Activated CD4-positive, alpha-beta T cell treated with anti-CD3 and anti-CD28 coated beads, Interleukin-2, amount 10 ng/mL, durations not matched to agents 7 days and 5 days (primary cell): ENCODE measurements around the gene SYTL5. TPM values are rescaled to one million over a fixed set of nuclear protein-coding genes. Genes with fewer than 3 reads are reported as not detected.

ENCODE experiments used
- CTCF ChIA-PET: fragments of 350-600 bp; sonication (Branson Sonifier 250); formaldehyde crosslinking; loops from one replicate; lab custom pipeline; 2021; ENCODE audit warnings: antibody characterized with exemption; lab: Charles Lee
- POLR2A ChIA-PET: fragments of 350-600 bp; sonication (Branson Sonifier 250); formaldehyde crosslinking; loops from one replicate; lab custom pipeline; 2021; ENCODE audit warnings: antibody characterized with exemption; lab: Charles Lee
- DNase-seq: peaks from one replicate; pipeline ENCODE4 v3.0.0-alpha.2; 2020
- H3K27ac Mint-ChIP-seq: one replicate; pipeline ENCODE4 v1.8.0; 2021; ENCODE audit warnings: mild to moderate bottlenecking, moderate library complexity, mixed read lengths
- H3K27me3 Mint-ChIP-seq: one replicate; pipeline ENCODE4 v1.8.0; 2021; ENCODE audit warnings: mixed read lengths
- H3K36me3 Mint-ChIP-seq: one replicate; pipeline ENCODE4 v1.8.0; 2021; ENCODE audit warnings: low read depth, mixed read lengths
- H3K4me1 Mint-ChIP-seq: one replicate; pipeline ENCODE4 v1.8.0; 2021; ENCODE audit warnings: mixed read lengths
- H3K4me3 Mint-ChIP-seq: one replicate; pipeline ENCODE4 v1.8.0; 2021; ENCODE audit warnings: mild to moderate bottlenecking, moderate library complexity, mixed read lengths
- H3K9me3 Mint-ChIP-seq: one replicate; pipeline ENCODE4 v1.8.0; 2021; ENCODE audit warnings: mixed read lengths
- total RNA-seq, 2 experiments: library from RNA; stranded (reverse); gene quantifications; one replicate each; pipeline ENCODE4 v1.2.3, GENCODE V29; 2021

Gene SYTL5
- total RNA-seq, 2 experiments from 2014 or later = not detected

GRCh38 chrX:38138900-38139299 lies 132.5 kb downstream of the SYTL5 start:
- Mint-ChIP-seq H3K4me3 (no peak overlapping the region), H3K27ac (no peak overlapping the region), H3K9me3 (no peaks in the 10 kb centered on the region), H3K4me1 (no peaks in the 10 kb centered on the region), H3K36me3 (no peaks in the 10 kb centered on the region), H3K27me3 (peaks cover 2% of the 10 kb centered on the region)
- ChIA-PET CTCF (no interaction called here), POLR2A (no interaction called here)
- DNase-seq = no peak

DNA sequence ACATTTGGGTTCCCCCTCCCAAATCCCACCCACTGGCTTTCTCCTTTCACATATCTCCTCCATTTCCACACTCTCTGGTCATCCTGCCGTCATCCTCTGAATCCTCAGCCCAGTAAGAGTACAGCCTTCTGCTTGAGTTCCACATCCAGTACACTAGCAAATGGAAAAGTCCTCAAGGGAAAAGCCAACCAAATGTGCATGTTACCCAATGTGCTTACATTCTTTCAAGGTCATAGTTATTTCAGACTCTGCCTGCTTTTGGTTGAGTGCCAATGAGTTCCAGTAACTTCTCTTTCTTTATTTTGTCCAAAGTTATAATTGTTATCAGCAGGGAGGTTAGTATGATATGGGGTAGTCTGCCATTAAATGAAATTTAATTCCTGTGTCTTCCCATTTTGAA lies 136.3 kb downstream of the SYTL5 start:
- ChIA-PET POLR2A (no interaction called here), CTCF (no interaction called here)
- Mint-ChIP-seq H3K4me3 (no peak overlapping the region), H3K9me3 (no peaks in the 10 kb centered on the region), H3K4me1 (no peaks in the 10 kb centered on the region), H3K36me3 (no peaks in the 10 kb centered on the region), H3K27ac (no peak overlapping the region), H3K27me3 (no peaks in the 10 kb centered on the region)
- DNase-seq = no peak

DNA sequence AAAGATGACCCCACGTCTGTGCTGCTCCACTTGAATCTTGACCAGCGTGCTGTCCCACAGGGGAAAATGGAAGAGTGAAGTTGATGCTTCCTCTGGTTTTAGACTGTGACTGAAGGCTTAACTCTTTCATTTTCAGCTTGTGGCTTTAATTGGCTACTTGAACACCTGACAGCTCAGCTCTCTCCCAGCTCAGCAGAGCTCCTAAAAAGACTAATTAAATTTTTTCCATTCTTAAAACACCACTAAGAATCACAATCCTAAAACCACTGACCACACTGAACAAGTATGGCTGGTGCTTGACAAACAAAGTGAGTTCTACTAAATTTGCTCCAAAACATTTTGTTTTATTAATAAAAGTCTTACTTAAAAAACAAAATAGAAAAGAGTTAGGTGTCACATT lies 142.7 kb downstream of the SYTL5 start:
- no peaks in the 10 kb centered on the region for H3K36me3 Mint-ChIP-seq
- no peak overlapping the region for H3K4me3 Mint-ChIP-seq
- POLR2A ChIA-PET = no interaction called here
- CTCF ChIA-PET = no interaction called here
- no peaks in the 10 kb centered on the region for H3K4me1 Mint-ChIP-seq
- H3K27ac Mint-ChIP-seq = no peak overlapping the region
- H3K27me3 Mint-ChIP-seq = no peaks in the 10 kb centered on the region
- no peak for DNase-seq
- no peaks in the 10 kb centered on the region for H3K9me3 Mint-ChIP-seq

DNA sequence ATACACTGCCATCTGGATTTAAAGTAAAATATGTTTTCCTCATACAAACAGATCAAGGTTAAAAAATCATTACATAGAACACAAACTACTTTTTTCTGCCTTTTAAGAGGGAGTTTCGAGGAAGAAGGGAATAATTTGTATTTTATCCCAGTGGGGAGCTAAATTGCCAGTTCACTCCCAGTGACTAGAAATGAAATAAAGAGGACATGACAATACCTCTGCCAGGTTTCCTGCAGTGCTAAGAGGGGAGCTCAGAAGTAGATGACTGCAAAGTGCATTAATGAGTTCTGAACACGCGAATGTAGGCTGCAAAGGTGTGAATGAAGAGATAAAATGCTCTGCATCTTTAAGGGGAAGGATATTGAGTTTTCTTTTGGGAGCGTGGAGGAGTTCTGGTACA lies 144.6 kb downstream of the SYTL5 start:
- H3K9me3 Mint-ChIP-seq = no peaks in the 10 kb centered on the region
- ChIA-PET POLR2A (no interaction called here), CTCF (no interaction called here)
- H3K4me3 Mint-ChIP-seq = no peak overlapping the region
- DNase-seq = no peak
- H3K36me3 Mint-ChIP-seq = no peaks in the 10 kb centered on the region
- no peaks in the 10 kb centered on the region for H3K27me3 Mint-ChIP-seq
- H3K27ac Mint-ChIP-seq = no peak overlapping the region
- no peaks in the 10 kb centered on the region for H3K4me1 Mint-ChIP-seq

DNA sequence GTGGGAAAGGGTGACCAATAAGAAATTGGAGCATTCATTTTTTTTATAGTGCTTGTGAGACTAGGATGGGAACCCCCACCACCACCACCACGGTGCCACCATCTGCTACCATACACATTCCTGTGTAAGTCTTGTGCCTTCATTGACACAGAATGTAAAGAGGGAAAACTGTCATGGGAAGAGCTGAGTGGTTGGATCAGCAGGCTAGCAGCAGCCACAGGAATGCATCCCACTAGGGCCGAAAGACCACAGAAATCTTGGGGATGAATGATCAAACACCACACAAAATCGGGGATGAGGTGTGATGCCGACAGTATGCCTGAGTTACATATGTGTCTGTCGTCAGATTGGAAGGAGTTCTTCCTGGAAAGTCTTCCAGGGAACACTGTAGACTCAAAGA lies 145.1 kb downstream of the SYTL5 start:
- H3K9me3 Mint-ChIP-seq = no peaks in the 10 kb centered on the region
- DNase-seq = no peak
- ChIA-PET CTCF (no interaction called here), POLR2A (no interaction called here)
- no peak overlapping the region for H3K27ac Mint-ChIP-seq
- H3K4me3 Mint-ChIP-seq = no peak overlapping the region
- H3K27me3 Mint-ChIP-seq = no peaks in the 10 kb centered on the region
- no peaks in the 10 kb centered on the region for H3K36me3 Mint-ChIP-seq
- H3K4me1 Mint-ChIP-seq = no peaks in the 10 kb centered on the region

DNA sequence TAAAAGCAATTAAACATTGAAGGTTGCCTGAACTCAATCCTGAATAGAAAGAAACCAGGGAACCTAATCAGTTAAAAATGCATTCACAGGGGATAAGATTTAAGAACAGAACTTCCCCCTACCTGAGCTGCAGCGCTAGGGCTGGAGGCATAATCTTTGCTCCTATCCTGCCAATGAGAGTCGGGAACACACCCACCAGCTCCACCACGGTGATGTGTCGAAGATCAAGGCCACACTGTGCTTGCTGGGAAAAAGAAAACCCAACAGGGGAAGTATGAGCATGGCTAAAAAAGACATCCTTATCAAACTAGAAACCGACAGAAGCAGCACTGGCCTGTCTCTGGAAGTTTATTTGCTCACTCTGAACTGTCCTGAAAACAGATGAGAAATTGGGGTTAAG lies 148.0 kb downstream of the SYTL5 start:
- POLR2A ChIA-PET = no interaction called here
- no peaks in the 10 kb centered on the region for H3K4me1 Mint-ChIP-seq
- no peak for DNase-seq
- H3K27ac Mint-ChIP-seq = no peak overlapping the region
- H3K36me3 Mint-ChIP-seq = no peaks in the 10 kb centered on the region
- H3K4me3 Mint-ChIP-seq = no peak overlapping the region
- peaks cover 2% of the 10 kb centered on the region for H3K27me3 Mint-ChIP-seq
- CTCF ChIA-PET = no interaction called here
- H3K9me3 Mint-ChIP-seq = no peaks in the 10 kb centered on the region

- Mint-ChIP-seq H3K4me1 (no peaks in the 10 kb centered on the region), H3K27me3 (peaks cover 2% of the 10 kb centered on the region), H3K9me3 (no peaks in the 10 kb centered on the region), H3K4me3 (no peak overlapping the region), H3K27ac (no peak overlapping the region), H3K36me3 (no peaks in the 10 kb centered on the region)
- ChIA-PET CTCF (no interaction called here), POLR2A (no interaction called here)
- DNase-seq = no peak
These were observed 148.5 kb downstream of the SYTL5 start for GRCh38 chrX:38154818-38155217.

- H3K4me1 Mint-ChIP-seq = no peaks in the 10 kb centered on the region
- no peak for DNase-seq
- H3K9me3 Mint-ChIP-seq = no peaks in the 10 kb centered on the region
- ChIA-PET POLR2A (no interaction called here), CTCF (no interaction called here)
- H3K36me3 Mint-ChIP-seq = no peaks in the 10 kb centered on the region
- H3K4me3 Mint-ChIP-seq = no peak overlapping the region
- H3K27ac Mint-ChIP-seq = no peak overlapping the region
- H3K27me3 Mint-ChIP-seq = peaks cover 2% of the 10 kb centered on the region
These were observed 150.5 kb downstream of the SYTL5 start for GRCh38 chrX:38156838-38157237.

- ChIA-PET POLR2A (no interaction called here), CTCF (no interaction called here)
- Mint-ChIP-seq H3K9me3 (no peaks in the 10 kb centered on the region), H3K27ac (no peak overlapping the region), H3K4me3 (no peak overlapping the region), H3K4me1 (no peaks in the 10 kb centered on the region), H3K27me3 (no peaks in the 10 kb centered on the region), H3K36me3 (no peaks in the 10 kb centered on the region)
- no peak for DNase-seq
These were observed 156.8 kb downstream of the SYTL5 start for GRCh38 chrX:38163193-38163592.

- POLR2A ChIA-PET = no interaction called here
- H3K4me1 Mint-ChIP-seq = no peaks in the 10 kb centered on the region
- H3K9me3 Mint-ChIP-seq = no peaks in the 10 kb centered on the region
- no peak overlapping the region for H3K27ac Mint-ChIP-seq
- peaks cover 1% of the 10 kb centered on the region for H3K27me3 Mint-ChIP-seq
- CTCF ChIA-PET = no interaction called here
- H3K36me3 Mint-ChIP-seq = no peaks in the 10 kb centered on the region
- DNase-seq = no peak
- H3K4me3 Mint-ChIP-seq = no peak overlapping the region
These were observed 158.7 kb downstream of the SYTL5 start for GRCh38 chrX:38165023-38165422.

DNA sequence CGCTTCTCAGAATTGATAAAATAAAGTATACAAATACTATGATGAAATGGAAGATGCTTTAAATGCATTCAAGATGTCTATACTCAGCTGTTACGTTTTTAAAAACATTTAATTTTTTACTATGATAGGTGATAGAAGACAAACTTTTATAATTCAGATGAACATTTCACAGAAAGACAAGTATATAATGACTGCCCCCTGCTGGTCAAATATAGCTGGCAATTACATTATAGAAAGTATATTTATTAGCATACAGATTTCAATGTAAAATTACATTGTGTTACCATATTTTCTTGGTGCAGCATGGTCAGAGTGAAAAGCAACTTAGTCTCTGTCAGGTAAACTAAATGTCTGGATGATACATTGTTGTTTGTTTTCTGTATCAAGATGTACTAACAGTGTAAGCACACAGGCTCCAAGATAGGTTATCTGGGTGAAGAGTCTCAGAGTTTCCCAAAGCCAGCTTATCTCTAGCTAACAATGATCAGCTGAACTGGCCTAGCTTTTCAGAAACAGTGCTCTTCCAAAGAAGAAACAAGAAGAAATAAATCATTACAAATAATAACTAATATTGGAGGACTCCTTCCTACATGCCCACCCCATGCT lies 160.2 kb downstream of the SYTL5 start:
- DNase-seq = peak; percentile 33
- H3K36me3 Mint-ChIP-seq = no peaks in the 10 kb centered on the region
- ChIA-PET POLR2A (no interaction called here), CTCF (interaction anchor here (0.6 to 1.0 kb wide), 2 partner anchors 9 to 19 kb away, joined by 3 read pairs; no protein-coding TSS in a partner anchor)
- no peaks in the 10 kb centered on the region for H3K4me1 Mint-ChIP-seq
- no peak overlapping the region for H3K4me3 Mint-ChIP-seq
- peaks cover 1% of the 10 kb centered on the region for H3K27me3 Mint-ChIP-seq
- H3K27ac Mint-ChIP-seq = no peak overlapping the region
- no peaks in the 10 kb centered on the region for H3K9me3 Mint-ChIP-seq

DNA sequence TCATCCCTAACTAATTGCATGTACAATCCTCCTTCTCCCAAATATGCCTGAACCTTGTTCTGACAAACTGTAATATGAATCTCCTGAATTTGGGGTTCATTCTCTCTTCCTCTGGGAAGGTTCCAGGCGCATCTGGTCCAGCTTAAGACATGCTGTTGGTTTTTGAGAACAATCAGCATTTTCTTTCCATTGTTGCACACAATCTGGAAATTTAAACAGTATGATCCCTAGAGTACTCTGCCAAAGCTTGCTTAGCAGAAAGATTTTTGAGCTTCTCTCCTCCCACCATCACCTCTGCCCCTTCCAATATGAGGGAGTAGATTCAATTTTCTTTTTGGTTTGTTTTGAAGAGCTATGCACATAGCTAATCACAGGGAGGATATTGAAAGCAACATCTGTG lies 164.2 kb downstream of the SYTL5 start:
- no peak overlapping the region for H3K27ac Mint-ChIP-seq
- no peak for DNase-seq
- H3K36me3 Mint-ChIP-seq = no peaks in the 10 kb centered on the region
- POLR2A ChIA-PET = no interaction called here
- no peaks in the 10 kb centered on the region for H3K9me3 Mint-ChIP-seq
- no peak overlapping the region for H3K4me3 Mint-ChIP-seq
- CTCF ChIA-PET = interaction anchor here (0.8 kb wide), 1 partner anchor 13 kb away, joined by 3 read pairs; no protein-coding TSS in a partner anchor
- peaks cover 1% of the 10 kb centered on the region for H3K27me3 Mint-ChIP-seq
- no peaks in the 10 kb centered on the region for H3K4me1 Mint-ChIP-seq

DNA sequence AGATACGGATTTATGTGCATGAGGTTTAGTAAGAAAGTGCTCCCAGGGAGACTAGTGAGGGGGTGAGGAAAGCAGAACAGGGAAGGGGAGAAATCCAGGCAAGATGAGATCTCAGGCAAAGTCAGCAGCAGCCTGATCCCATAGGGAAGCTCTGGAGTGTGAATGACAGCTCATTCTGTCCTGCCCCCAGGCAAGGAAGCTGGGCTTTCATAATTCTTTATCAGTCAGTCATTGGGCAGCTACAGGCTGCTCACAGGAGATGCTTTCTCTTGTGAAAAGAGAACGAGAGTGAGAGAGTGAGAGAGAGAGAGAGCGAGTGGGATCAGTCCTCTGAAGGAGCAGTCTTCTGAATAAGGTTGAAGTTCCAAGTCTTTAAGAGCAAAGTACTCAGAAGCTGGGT lies 166.2 kb downstream of the SYTL5 start:
- H3K36me3 Mint-ChIP-seq = no peaks in the 10 kb centered on the region
- no peak for DNase-seq
- H3K27me3 Mint-ChIP-seq = peaks cover 1% of the 10 kb centered on the region
- no peak overlapping the region for H3K4me3 Mint-ChIP-seq
- H3K9me3 Mint-ChIP-seq = no peaks in the 10 kb centered on the region
- H3K4me1 Mint-ChIP-seq = no peaks in the 10 kb centered on the region
- ChIA-PET CTCF (no interaction called here), POLR2A (no interaction called here)
- no peak overlapping the region for H3K27ac Mint-ChIP-seq

GRCh38 chrX:38175139-38175538 lies 168.8 kb downstream of the SYTL5 start:
- H3K4me3 Mint-ChIP-seq = no peak overlapping the region
- H3K27ac Mint-ChIP-seq = no peak overlapping the region
- no peaks in the 10 kb centered on the region for H3K36me3 Mint-ChIP-seq
- no peak for DNase-seq
- ChIA-PET POLR2A (no interaction called here), CTCF (interaction anchor here (0.7 to 1.2 kb wide), 3 partner anchors 9 to 215 kb away, joined by 3 to 4 read pairs (median 3); no protein-coding TSS in a partner anchor)
- H3K9me3 Mint-ChIP-seq = no peaks in the 10 kb centered on the region
- H3K4me1 Mint-ChIP-seq = no peaks in the 10 kb centered on the region
- no peaks in the 10 kb centered on the region for H3K27me3 Mint-ChIP-seq
